ENCODE measurements around the gene TRIM17. TPM values are rescaled to one million over a fixed set of nuclear protein-coding genes. Genes with fewer than 3 reads are reported as not detected.
A peak's percentile ranks its signal among the peaks of the same experiment; 100 is the strongest.

Gene TRIM17
- total RNA-seq, 1 experiment from 2014 or later = not detected

GRCh38 chr1:228370941-228371740 lies 45.5 kb downstream of the TRIM17 start:
- no peaks in the 10 kb centered on the region for H3K9me2 ChIP-seq (replicated peaks; ENCODE audit: low read length)
- H3K79me2 ChIP-seq (ENCODE audit: low read length) = no peaks in the 10 kb centered on the region
- no peak overlapping the region for H3K27ac ChIP-seq (ENCODE audit: low read length)
- ChIA-PET CTCF (no interaction called here), POLR2A (ENCODE audit: unreplicated experiment) (no interaction called here)
- DNase-seq (peak; percentile 70), ATAC-seq (peak; percentile 63)
- H3K4me3 ChIP-seq (ENCODE audit: low read length) = peak overlapping the region; percentile 54
- H3K4me1 ChIP-seq (ENCODE audit: insufficient read depth, low read length) = peaks cover 31% of the 10 kb centered on the region
- no peaks in the 10 kb centered on the region for H3K36me3 ChIP-seq (ENCODE audit: low read depth, low read length)
- intact Hi-C loops (cut with micrococcal nuclease) = no loop called here
- peak overlapping the region; percentile 71 for H2AFZ ChIP-seq (ENCODE audit: low read length)
- no peaks in the 10 kb centered on the region for H3F3A ChIP-seq (ENCODE audit: low read length, unreplicated experiment)
- BruUV-seq (replicated peaks) = no TSS peak
- H3K4me2 ChIP-seq (ENCODE audit: low read length) = peak overlapping the region; percentile 80
- no peaks in the 10 kb centered on the region for H3K27me3 ChIP-seq (ENCODE audit: low read length)
- no peaks in the 10 kb centered on the region for H4K20me1 ChIP-seq (ENCODE audit: low read length)
- H3K9me3 ChIP-seq (ENCODE audit: low read length) = no peaks in the 10 kb centered on the region
- TF ChIP-seq EZH2phosphoT487 (IDR thresholded peaks at IDR 0.05; ENCODE audit: borderline replicate concordance, low read length) = peak; percentile 69
- TF ChIP-seq EZH2 (IDR thresholded peaks at IDR 0.05; ENCODE audit: low read length, unreplicated experiment) = no peak
- no peak for TF ChIP-seq CTCF (conservative IDR thresholded peaks at IDR 0.05; ENCODE audit: low read depth, low read length)
- H3K9ac ChIP-seq (ENCODE audit: low read length) = peak overlapping the region; percentile 11; the same call in 1 of the 2 replicates

GRCh38 chr1:228370439-228370940 lies 46.2 kb downstream of the TRIM17 start:
- no peaks in the 10 kb centered on the region for H3K36me3 ChIP-seq (ENCODE audit: low read depth, low read length)
- peak overlapping the region; percentile 54; the same call in 1 of the 2 replicates for H3K4me3 ChIP-seq (ENCODE audit: low read length)
- TF ChIP-seq CTCF (conservative IDR thresholded peaks at IDR 0.05; ENCODE audit: low read depth, low read length) (no peak), EZH2phosphoT487 (IDR thresholded peaks at IDR 0.05; ENCODE audit: borderline replicate concordance, low read length) (no peak), EZH2 (IDR thresholded peaks at IDR 0.05; ENCODE audit: low read length, unreplicated experiment) (no peak)
- no peaks in the 10 kb centered on the region for H3F3A ChIP-seq (ENCODE audit: low read length, unreplicated experiment)
- ChIA-PET POLR2A (ENCODE audit: unreplicated experiment) (no interaction called here), CTCF (no interaction called here)
- no peak overlapping the region for H3K9ac ChIP-seq (ENCODE audit: low read length)
- peak overlapping the region; percentile 80 for H3K4me2 ChIP-seq (ENCODE audit: low read length)
- peaks cover 31% of the 10 kb centered on the region for H3K4me1 ChIP-seq (ENCODE audit: insufficient read depth, low read length)
- H3K27ac ChIP-seq (ENCODE audit: low read length) = no peak overlapping the region
- BruUV-seq (replicated peaks) = no TSS peak
- no peaks in the 10 kb centered on the region for H3K79me2 ChIP-seq (ENCODE audit: low read length)
- DNase-seq (no peak), ATAC-seq (no peak)
- no peaks in the 10 kb centered on the region for H3K9me2 ChIP-seq (replicated peaks; ENCODE audit: low read length)
- H4K20me1 ChIP-seq (ENCODE audit: low read length) = no peaks in the 10 kb centered on the region
- H3K9me3 ChIP-seq (ENCODE audit: low read length) = no peaks in the 10 kb centered on the region
- peak overlapping the region; percentile 71; the same call in 1 of the 2 replicates for H2AFZ ChIP-seq (ENCODE audit: low read length)
- no peaks in the 10 kb centered on the region for H3K27me3 ChIP-seq (ENCODE audit: low read length)
- intact Hi-C loops (cut with micrococcal nuclease) = no loop called here

Measured in PC-3 (cell line).